MM.1S (cell line): ENCODE results near the gene RFPL3.
"Not testable (repeated sequence)": the region's sequence is repeated elsewhere in the genome, so short reads cannot be mapped to it uniquely, and the experiment has no call there.

ENCODE experiments used
- DNase-seq: peaks from one replicate; pipeline ENCODE4 v3.0.0-alpha.2; 2015
- H2AFZ ChIP-seq: fragments of 300-600 bp; sonication (generic); 2 replicates; pipeline ENCODE4 v1.6.0; 2016; ENCODE audit warnings: antibody characterized with exemption, low read length
- H3F3A ChIP-seq: fragments of 300-600 bp; sonication (generic); 2 replicates; pipeline ENCODE4 v1.6.1; 2016; ENCODE audit warnings: mild to moderate bottlenecking, antibody characterized with exemption, low read length, moderate library complexity, mixed read lengths; ENCODE audit not compliant: insufficient read depth
- H3K27ac ChIP-seq: fragments of 300-600 bp; sonication (generic); 2 replicates; pipeline ENCODE4 v1.5.1; 2016; ENCODE audit warnings: mild to moderate bottlenecking, low read length
- H3K27me3 ChIP-seq: fragments of 300-600 bp; sonication (generic); replicated peaks from 2 replicates; pipeline ENCODE4 v1.6.0; 2016; ENCODE audit warnings: low read length; ENCODE audit not compliant: insufficient read depth
- H3K36me3 ChIP-seq: fragments of 300-600 bp; sonication (generic); replicated peaks from 2 replicates; pipeline ENCODE4 v1.6.1; 2016; ENCODE audit warnings: mild to moderate bottlenecking, low read length, mixed read lengths; ENCODE audit not compliant: insufficient read depth
- H3K4me1 ChIP-seq: fragments of 300-600 bp; sonication (generic); 2 replicates; pipeline ENCODE4 v1.6.1; 2016; ENCODE audit warnings: low read length, mixed read lengths
- H3K4me2 ChIP-seq: fragments of 300-600 bp; sonication (generic); 2 replicates; pipeline ENCODE4 v1.6.0; 2016; ENCODE audit warnings: low read depth, low read length
- H3K4me3 ChIP-seq: fragments of 300-600 bp; sonication (generic); 2 replicates; pipeline ENCODE4 v1.5.1; 2016; ENCODE audit warnings: low read length, mixed read lengths
- H3K79me2 ChIP-seq: fragments of 300-600 bp; sonication (generic); 2 replicates; pipeline ENCODE4 v1.6.1; 2016; ENCODE audit warnings: mixed run types, low read length, mixed read lengths
- H3K9ac ChIP-seq: fragments of 300-600 bp; sonication (generic); 2 replicates; pipeline ENCODE4 v1.6.1; 2016; ENCODE audit warnings: low read length, mixed read lengths
- H3K9me2 ChIP-seq: fragments of 300-600 bp; sonication (generic); replicated peaks from 2 replicates; pipeline ENCODE4 v1.6.1; 2016; ENCODE audit warnings: mild to moderate bottlenecking, low read length, mixed read lengths; ENCODE audit not compliant: insufficient read depth
- H3K9me3 ChIP-seq: fragments of 300-600 bp; sonication (generic); replicated peaks from 2 replicates; pipeline ENCODE4 v1.6.1; 2016; ENCODE audit warnings: mild to moderate bottlenecking, low read length, mixed read lengths; ENCODE audit not compliant: insufficient read depth
- H4K20me1 ChIP-seq: fragments of 300-600 bp; sonication (generic); 2 replicates; pipeline ENCODE4 v1.6.1; 2016; ENCODE audit warnings: mild to moderate bottlenecking, low read length, moderate library complexity, mixed read lengths; ENCODE audit not compliant: insufficient read depth
- CTCF ChIP-seq: fragments of 300-600 bp; sonication (generic); IDR thresholded peaks from 2 replicates; pipeline ENCODE4 v1.5.1; 2016; ENCODE audit warnings: antibody characterized with exemption, low read length, mixed read lengths
- EZH2 ChIP-seq: fragments of 300-600 bp; sonication (generic); optimal IDR thresholded peaks from 2 replicates; pipeline ENCODE3; 2017; ENCODE audit warnings: low read depth, mild to moderate bottlenecking, antibody characterized with exemption, low read length, mixed read lengths
- EZH2phosphoT487 ChIP-seq: fragments of 300-600 bp; sonication (generic); IDR thresholded peaks from 2 replicates; pipeline ENCODE4 v1.6.1; 2018; ENCODE audit warnings: antibody characterized with exemption, low read length

The RFPL3 gene

GRCh38 chr22:32353840-32354239, 3.8 kb upstream of the RFPL3 start:
- H3K79me2 ChIP-seq = no peaks in the 10 kb centered on the region
- no peaks in the 10 kb centered on the region for H3K9me2 ChIP-seq
- H3K27me3 ChIP-seq = no peaks in the 10 kb centered on the region
- no peaks in the 10 kb centered on the region for H3K36me3 ChIP-seq
- no peaks in the 10 kb centered on the region for H3K4me1 ChIP-seq
- no peak overlapping the region for H3K27ac ChIP-seq
- DNase-seq = no peak
- no peak overlapping the region for H2AFZ ChIP-seq
- TF ChIP-seq CTCF (no peak), EZH2 (no peak), EZH2phosphoT487 (no peak)
- no peak overlapping the region for H3K4me2 ChIP-seq
- no peak overlapping the region for H3K9ac ChIP-seq
- H3K9me3 ChIP-seq = no peaks in the 10 kb centered on the region
- no peak overlapping the region for H3K4me3 ChIP-seq
- no peaks in the 10 kb centered on the region for H4K20me1 ChIP-seq
- no peaks in the 10 kb centered on the region for H3F3A ChIP-seq

- Histone ChIP-seq H3K27ac (no peak overlapping the region), H3K4me1 (no peaks in the 10 kb centered on the region), H3K4me3 (no peak overlapping the region), H3F3A (no peaks in the 10 kb centered on the region), H3K79me2 (no peaks in the 10 kb centered on the region), H3K4me2 (no peak overlapping the region), H3K9ac (no peak overlapping the region), H3K9me3 (no peaks in the 10 kb centered on the region), H3K9me2 (no peaks in the 10 kb centered on the region), H2AFZ (no peak overlapping the region), H3K36me3 (no peaks in the 10 kb centered on the region), H4K20me1 (no peaks in the 10 kb centered on the region), H3K27me3 (no peaks in the 10 kb centered on the region)
- no peak for TF ChIP-seq CTCF
- no peak for TF ChIP-seq EZH2
- TF ChIP-seq EZH2phosphoT487 = no peak
- DNase-seq = no peak
Observed at GRCh38 chr22:32354360-32355351, 3.0 kb upstream of the RFPL3 start.

- Histone ChIP-seq H3K4me2 (no peak overlapping the region), H3K4me3 (no peak overlapping the region), H2AFZ (no peak overlapping the region), H3K4me1 (no peaks in the 10 kb centered on the region), H3K9me2 (no peaks in the 10 kb centered on the region), H3K27ac (no peak overlapping the region), H3K36me3 (no peaks in the 10 kb centered on the region), H4K20me1 (no peaks in the 10 kb centered on the region), H3K79me2 (no peaks in the 10 kb centered on the region), H3F3A (no peaks in the 10 kb centered on the region), H3K9me3 (no peaks in the 10 kb centered on the region), H3K27me3 (no peaks in the 10 kb centered on the region), H3K9ac (no peak overlapping the region)
- no peak for DNase-seq
- no peak for TF ChIP-seq EZH2
- TF ChIP-seq CTCF = no peak
- no peak for TF ChIP-seq EZH2phosphoT487
Observed at GRCh38 chr22:32355760-32356159, 1.9 kb upstream of the RFPL3 start.

- not testable (repeated sequence) for H3K4me3 ChIP-seq, H3K9me3 ChIP-seq, H3K4me1 ChIP-seq, H3K79me2 ChIP-seq, H3K9me2 ChIP-seq, H3K36me3 ChIP-seq, H3F3A ChIP-seq, H3K4me2 ChIP-seq, H3K27me3 ChIP-seq, H4K20me1 ChIP-seq, H2AFZ ChIP-seq, DNase-seq, H3K9ac ChIP-seq, H3K27ac ChIP-seq
Observed at GRCh38 chr22:32360096-32360495, 2.4 kb downstream of the RFPL3 start.
